Heart right ventricle (tissue), 16 donors: ENCODE results near the gene RRM2. TPM values are rescaled to one million over a fixed set of nuclear protein-coding genes. Genes with fewer than 3 reads are reported as not detected.

Experiments
- ATAC-seq, 8 donors: fragments of 200-7000 bp; cut with Tn5 transposase; one replicate each; pipeline ENCODE4 v1.9.1; 2020; ENCODE audit warnings: mild to moderate bottlenecking in 8 of 8, moderate library complexity in 8 of 8, moderate number of reproducible peaks in 1 of 8
- DNase-seq, 2 donors: peaks; one replicate each; pipeline ENCODE4 v3.0.0-alpha.2; 2020
- H3K27ac ChIP-seq, 10 donors: fragments of 200-600 bp; sonication (generic) in 2 of 10; one replicate each; pipeline versions ENCODE4 v1.5.0 to v1.8.0; 2020 to 2022; ENCODE audit warnings: mild to moderate bottlenecking in 3 of 10
- H3K27me3 ChIP-seq, 7 donors: fragments of 200-600 bp; one replicate each; pipeline ENCODE4 v1.8.0; 2021 to 2022; ENCODE audit warnings: mild to moderate bottlenecking in 2 of 7
- H3K36me3 ChIP-seq, 9 donors: fragments of 200-600 bp; sonication (generic) in 1 of 9; one replicate each; pipeline versions ENCODE4 v1.5.0 to v1.8.0; 2020 to 2022; ENCODE audit warnings: mild to moderate bottlenecking in 2 of 9
- H3K4me1 ChIP-seq, 9 donors: fragments of 200-600 bp; sonication (generic) in 1 of 9; one replicate each; pipeline versions ENCODE4 v1.5.0 to v1.8.0; 2020 to 2022; ENCODE audit warnings: mild to moderate bottlenecking in 4 of 9
- H3K4me3 ChIP-seq, 10 donors: fragments of 200-600 bp; sonication (generic) in 2 of 10; one replicate each; pipeline versions ENCODE4 v1.5.0 to v1.8.0; 2020 to 2022; ENCODE audit warnings: mild to moderate bottlenecking in 7 of 10, moderate library complexity in 2 of 10
- H3K9me3 ChIP-seq, 11 donors: fragments of 200-600 bp in 10 of 11; sonication (generic) in 2 of 11; one replicate each; pipeline versions ENCODE4 v1.5.0 to v1.8.0; 2013 to 2022; ENCODE audit warnings: mild to moderate bottlenecking in 2 of 11, control low read depth in 1 of 11, moderate library complexity in 1 of 11
- CTCF ChIP-seq, 9 donors: fragments of 200-600 bp; sonication (generic) in 2 of 9; IDR thresholded peaks; one replicate each; pipeline versions ENCODE4 v1.5.0 to v1.8.0; 2021 to 2022; ENCODE audit warnings: antibody characterized with exemption in 9 of 9, mild to moderate bottlenecking in 5 of 9, moderate library complexity in 1 of 9
- WGBS, 2 donors: extraction: QIAGEN DNeasy Blood & Tissue Kit; methylation state at CpG; one replicate each; pipeline ENCODE4 v1.1.7; 2013; ENCODE audit warnings: inconsistent platforms in 1 of 2; 5-methylcytosine and 5-hydroxymethylcytosine counted together
- intact Hi-C, 10 donors: fragments of 100-400 bp; cut with DNase I; formaldehyde crosslinking; loops; one replicate each; pipeline versions ENCODE4 v1.11.1 to v1.14.2; 2022
- polyA plus RNA-seq, 2 donors: library from polyadenylated mRNA; stranded (reverse); fragments of 200-250 nt; gene quantifications; one replicate each; pipeline ENCODE4 v1.2.3, GENCODE V29; 2013
- total RNA-seq, 10 donors: library from RNA; stranded (reverse); fragmentation: NEBNext Ultra II Directional in 3 of 10; extraction: Animal tissue kit (Norgen Biotek cat#: 25700) in 3 of 10; gene quantifications; one replicate each; pipeline versions ENCODE4 v1.2.1 to v1.2.4, GENCODE V29; 2021 to 2023
- donor health status: Arrhythmogenic right ventricular cardiomyopathy.
- donor health status: ischemic (EF 13 %, LVEDD 7.1; RV severe dilation, severe dysfunction).
- donor health status: healthy with polysubstance abuse.
- donor health status: DM: no; HTN: yes; CAD: no.
- donor health status: DM: no; HTN: no; CAD: no.
- donor health status: ischemic (EF 25% LVEDD 6.9; RV normal size, moderate dysfunction).
- donor health status: ischemic (EF 25% LVEDD 5.7; RV mildly dilated, moderate dysfunction).
- donor health status: healthy.
- donor health status: DM: yes; HTN: yes; CAD: no.
- donor health status: Ischemic cardiomyopathy.
- donor health status: ischemic (EF 35%, LVEDD 5.7; RV mildly dilated, moderate dysfunction).
- donor health status: nonischemic (EF 11% LVEDD 7.7; RV severe dilation, severe dysfunction).
- donor health status: DM: yes; HTN: yes; CAD: no.
- donor health status: PGD.
- donor health status: ischemic (EF 29% LVEDD 5.4; RV normal size, mild dysfunction).
- donor health status: nonischemic (EF 23%, LVEDD 6.1; RV moderate dilation, normal function).

The RRM2 gene
- total and polyA plus RNA-seq, 12 donors, result 0.08 to 18.7 (median 0.85) TPM

DNA sequence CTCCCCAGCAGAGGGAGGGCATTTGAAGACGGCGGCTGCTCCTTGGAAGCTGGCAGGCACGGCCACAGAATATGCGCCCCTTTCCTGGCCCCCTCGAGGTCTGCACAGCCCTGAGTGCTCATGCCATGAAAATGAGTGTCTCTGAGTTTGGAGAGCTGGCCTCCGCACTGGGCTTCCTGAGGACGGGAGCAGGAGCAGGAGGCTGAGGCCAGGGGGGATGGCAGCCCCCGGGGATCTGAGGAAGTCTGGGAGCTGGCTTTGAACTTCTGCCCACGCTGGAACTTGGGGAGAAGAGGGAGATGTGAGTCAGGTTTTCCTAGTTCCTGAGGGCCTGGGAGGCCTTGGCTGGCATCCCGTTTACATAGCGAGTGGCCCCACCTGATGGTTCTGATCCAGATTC is 47.0 kb downstream of the RRM2 start:
- intact Hi-C loops, result no loop called here
- H3K4me3 ChIP-seq, result no peak overlapping the region
- H3K27ac ChIP-seq, result no peak overlapping the region
- no peak for TF ChIP-seq CTCF (IDR thresholded peaks at IDR 0.05)
- no peak for ATAC-seq
- 86 to 87% methylated on average over 11 of the region's 11 CpGs for WGBS, 2 donors
- no peaks in the 10 kb centered on the region for H3K9me3 ChIP-seq
- H3K27me3 ChIP-seq, result no peaks in the 10 kb centered on the region
- no peaks in the 10 kb centered on the region for H3K36me3 ChIP-seq
- no peaks in the 10 kb centered on the region for H3K4me1 ChIP-seq
- no peak for DNase-seq

DNA sequence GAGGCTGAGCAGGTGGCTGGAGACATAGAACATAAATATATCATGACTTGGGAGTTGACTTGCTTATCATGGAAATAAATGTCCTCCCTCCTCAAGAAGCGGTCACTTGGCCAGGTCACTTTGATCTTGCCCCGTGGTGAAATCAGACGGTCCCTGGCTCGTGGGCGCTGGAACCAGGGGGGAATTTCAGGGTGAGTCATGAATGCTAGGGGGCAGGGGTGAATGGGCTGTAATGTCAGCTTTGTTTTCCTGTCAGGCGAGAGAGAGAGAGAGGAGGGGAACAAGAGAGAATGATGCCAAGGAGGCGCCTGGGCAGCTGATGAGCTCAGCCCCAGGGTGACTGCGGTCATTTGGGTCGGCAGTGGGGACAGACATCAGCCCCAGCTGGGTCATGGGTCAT is 47.7 kb downstream of the RRM2 start:
- 80 to 83% methylated on average over 9 of the region's 9 CpGs for WGBS, 2 donors
- no peaks in the 10 kb centered on the region for H3K36me3 ChIP-seq
- ATAC-seq (peak in 1 of 8 donors; percentile 24), DNase-seq (no peak)
- intact Hi-C loops, result no loop called here
- H3K27me3 ChIP-seq, result no peaks in the 10 kb centered on the region
- no peaks in the 10 kb centered on the region for H3K4me1 ChIP-seq
- TF ChIP-seq CTCF (IDR thresholded peaks at IDR 0.05), result no peak
- H3K9me3 ChIP-seq, result no peaks in the 10 kb centered on the region
- H3K4me3 ChIP-seq, result no peak overlapping the region
- no peak overlapping the region for H3K27ac ChIP-seq

GRCh38 chr2:10171006-10171800 is 48.7 kb downstream of the RRM2 start:
- DNase-seq, result no peak
- TF ChIP-seq CTCF (IDR thresholded peaks at IDR 0.05), result no peak

GRCh38 chr2:10172033-10172871 is 49.7 kb downstream of the RRM2 start:
- DNase-seq (no peak), ATAC-seq (no peak)
- H3K4me3 ChIP-seq, result no peak overlapping the region
- WGBS, 2 donors, result 86 to 89% methylated on average over 23 of the region's 23 CpGs
- intact Hi-C loops, result no loop called here
- H3K27me3 ChIP-seq, result no peaks in the 10 kb centered on the region
- TF ChIP-seq CTCF (IDR thresholded peaks at IDR 0.05), result no peak
- H3K9me3 ChIP-seq, result no peaks in the 10 kb centered on the region
- H3K4me1 ChIP-seq, result no peaks in the 10 kb centered on the region
- no peak overlapping the region for H3K27ac ChIP-seq
- no peaks in the 10 kb centered on the region for H3K36me3 ChIP-seq

More at GRCh38 chr2:10171006-10171800, 48.7 kb downstream of the RRM2 start:
- H3K27ac ChIP-seq, result no peak overlapping the region
- intact Hi-C loops, result no loop called here
- ATAC-seq, result no peak
- no peaks in the 10 kb centered on the region for H3K27me3 ChIP-seq
- 93% methylated on average over 19 of the region's 19 CpGs for WGBS, 2 donors
- no peaks in the 10 kb centered on the region for H3K9me3 ChIP-seq
- no peaks in the 10 kb centered on the region for H3K36me3 ChIP-seq
- H3K4me3 ChIP-seq, result no peak overlapping the region
- no peaks in the 10 kb centered on the region for H3K4me1 ChIP-seq
